A549 (cell line): ENCODE data around the gene FAM72D.
"Not testable (repeated sequence)": the region's sequence is repeated elsewhere in the genome, so short reads cannot be mapped to it uniquely, and the experiment has no call there.

Experiments used
- PHF8 ChIP-seq: fragments of 200-600 bp; sonication (generic); IDR thresholded peaks from 2 replicates; pipeline ENCODE4 v1.6.1; 2016; ENCODE audit warnings: low read depth, mild to moderate bottlenecking, antibody characterized with exemption, moderate library complexity, borderline replicate concordance
- POLR2A ChIP-seq: IDR thresholded peaks from 2 replicates; pipeline ENCODE4 v1.6.1; 2012; ENCODE audit warnings: mild to moderate bottlenecking, low read length
- TF ChIP-seq, protein P1 (sequence below): fragments of 450-650 bp; IDR thresholded peaks from 2 replicates; pipeline ENCODE4 v1.6.1; 2014; ENCODE audit warnings: antibody characterized with exemption

DNA sequence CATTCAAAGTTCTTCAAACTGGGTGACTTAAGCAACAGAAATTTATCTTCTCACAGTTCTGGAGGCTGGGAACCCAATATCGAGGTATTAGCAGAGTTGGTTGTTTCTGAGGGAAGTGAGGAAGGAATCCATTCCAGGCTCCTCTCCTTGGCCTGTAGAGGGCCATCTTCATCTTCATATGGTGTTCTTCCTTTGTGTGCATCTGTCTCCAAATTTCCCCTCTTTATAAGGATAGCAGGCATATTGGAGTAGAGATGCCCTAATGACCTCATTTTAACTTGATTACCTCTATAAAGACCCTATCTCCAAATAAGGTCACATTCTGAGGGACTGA lies 27.3 kb downstream of the FAM72D start:
- TF ChIP-seq, protein P1, sequence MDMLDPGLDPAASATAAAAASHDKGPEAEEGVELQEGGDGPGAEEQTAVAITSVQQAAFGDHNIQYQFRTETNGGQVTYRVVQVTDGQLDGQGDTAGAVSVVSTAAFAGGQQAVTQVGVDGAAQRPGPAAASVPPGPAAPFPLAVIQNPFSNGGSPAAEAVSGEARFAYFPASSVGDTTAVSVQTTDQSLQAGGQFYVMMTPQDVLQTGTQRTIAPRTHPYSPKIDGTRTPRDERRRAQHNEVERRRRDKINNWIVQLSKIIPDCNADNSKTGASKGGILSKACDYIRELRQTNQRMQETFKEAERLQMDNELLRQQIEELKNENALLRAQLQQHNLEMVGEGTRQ, result not testable (repeated sequence)
- not testable (repeated sequence) for TF ChIP-seq POLR2A, PHF8
